Keratinocyte (primary cell): Measurements from ENCODE around the gene TRMT61A. TPM values are rescaled to one million over a fixed set of nuclear protein-coding genes. Genes with fewer than 3 reads are reported as not detected.

Source experiments
- DNase-seq: peaks from one replicate; pipeline ENCODE4 v3.0.0-alpha.2; 2011; ENCODE audit warnings: low read depth, missing footprints, low spot score
- FAIRE-seq: peaks from 2 replicates; lab custom pipeline; 2011; peaks lifted over from hg19 to GRCh38; lab: Jason Lieb, UNC
- H2AFZ ChIP-seq: 2 replicates; pipeline ENCODE4 v1.6.0; 2012; ENCODE audit warnings: low read length, control low read depth, inconsistent platforms; ENCODE audit not compliant: control insufficient read depth
- H3K27ac ChIP-seq: 2 replicates; pipeline ENCODE4 v1.5.1; 2011; ENCODE audit warnings: low read length; ENCODE audit not compliant: control insufficient read depth, insufficient read depth
- H3K27me3 ChIP-seq: 3 replicates; pipeline ENCODE4 v1.6.0; 2011; ENCODE audit warnings: low read length; ENCODE audit not compliant: control insufficient read depth, insufficient read depth; ENCODE audit errors: extremely low read depth
- H3K36me3 ChIP-seq, 2 experiments: 2 replicates in 1 of 2; 3 replicates in 1 of 2; pipeline ENCODE4 v1.5.1; 2011; ENCODE audit warnings: low read length in 2 of 2, mild to moderate bottlenecking in 1 of 2; ENCODE audit not compliant: control insufficient read depth in 2 of 2, insufficient read depth in 2 of 2; ENCODE audit errors: extremely low read depth in 1 of 2
- H3K4me1 ChIP-seq: 3 replicates; pipeline ENCODE4 v1.5.1; 2011; ENCODE audit warnings: low read length; ENCODE audit not compliant: control insufficient read depth, insufficient read depth; ENCODE audit errors: extremely low read depth
- H3K4me2 ChIP-seq: 3 replicates; pipeline ENCODE4 v1.6.0; 2011; ENCODE audit warnings: low read depth, low read length; ENCODE audit not compliant: control insufficient read depth, insufficient read depth; ENCODE audit errors: extremely low read depth
- H3K4me3 ChIP-seq, 3 experiments: fragments of 200-600 bp in 1 of 3; sonication (generic) in 1 of 3; 2 replicates in 2 of 3; 3 replicates in 1 of 3; pipeline ENCODE4 v1.5.1; 2011 to 2016; ENCODE audit warnings: low read length in 3 of 3, mild to moderate bottlenecking in 3 of 3, control low read depth in 2 of 3, inconsistent platforms in 1 of 3, low read depth in 1 of 3, mixed read lengths in 1 of 3, mixed run types in 1 of 3, moderate library complexity in 1 of 3; ENCODE audit not compliant: control insufficient read depth in 2 of 3, insufficient read depth in 2 of 3; ENCODE audit errors: extremely low read depth in 1 of 3
- H3K79me2 ChIP-seq: 2 replicates; pipeline ENCODE4 v1.6.0; 2012; ENCODE audit warnings: low read length; ENCODE audit not compliant: control insufficient read depth, insufficient read depth
- H3K9ac ChIP-seq: 3 replicates; pipeline ENCODE4 v1.6.0; 2011; ENCODE audit warnings: low read length; ENCODE audit not compliant: control insufficient read depth, insufficient read depth; ENCODE audit errors: extremely low read depth
- H3K9me1 ChIP-seq: 3 replicates; pipeline ENCODE4 v1.6.0; 2011; ENCODE audit warnings: low read length; ENCODE audit not compliant: control insufficient read depth, insufficient read depth; ENCODE audit errors: extremely low read depth
- H3K9me3 ChIP-seq: 2 replicates; pipeline ENCODE4 v1.5.1; 2012; ENCODE audit warnings: low read depth, low read length; ENCODE audit not compliant: control insufficient read depth
- H4K20me1 ChIP-seq: 3 replicates; pipeline ENCODE4 v1.6.0; 2011; ENCODE audit warnings: low read length; ENCODE audit not compliant: control insufficient read depth, insufficient read depth; ENCODE audit errors: extremely low read depth
- EZH2 ChIP-seq: IDR thresholded peaks from one replicate; pipeline ENCODE4 v1.6.1; 2012; ENCODE audit warnings: inconsistent platforms, mild to moderate bottlenecking, low read length, moderate library complexity
- dilution Hi-C: fragments of 300-500 bp; cut with MboI; formaldehyde crosslinking; loops from one replicate; pipeline ENCODE4 v1.7.0; 2020; ENCODE audit warnings: low sequenced_read_pairs; ENCODE audit not compliant: extremely low pct_ligation_motif_present
- polyA plus RNA-seq, 5 experiments: library from polyadenylated mRNA; depleted of rRNA in 3 of 5; stranded (reverse) in 3 of 5; stranded (forward) in 1 of 5; unstranded in 1 of 5; fragments of >200 nt; gene quantifications; 1 replicate in 1 of 5; 2 replicates in 3 of 5; 3 replicates in 1 of 5; pipeline versions ENCODE4 v1.2.1 to v1.2.3, GENCODE V29; 2011 to 2012; ENCODE audit warnings: missing spikeins in 2 of 5, low read depth in 1 of 5, low replicate concordance in 1 of 5
- TF ChIP-seq, protein P1 (sequence below), 3 experiments: IDR thresholded peaks in 1 of 3; conservative IDR thresholded peaks in 1 of 3; optimal IDR thresholded peaks in 1 of 3; 2 replicates in 2 of 3; 3 replicates in 1 of 3; pipeline versions ENCODE3 to v1.5.1; 2011; ENCODE audit warnings: low read length in 3 of 3, mild to moderate bottlenecking in 3 of 3, moderate library complexity in 2 of 3, control low read depth in 1 of 3, inconsistent platforms in 1 of 3; ENCODE audit not compliant: insufficient read depth in 2 of 3; ENCODE audit errors: extremely low read depth in 1 of 3

TRMT61A gene
- polyA plus RNA-seq, 1 donor (not counting 4 experiments of a cell fraction or from before 2014, with no cell fraction given): 4.4 TPM

GRCh38 chr14:103519043-103519836 lies 9.8 kb upstream of the TRMT61A start:
- no peak overlapping the region for H3K27ac ChIP-seq
- H3K9ac ChIP-seq: no peak overlapping the region
- peaks cover 43% of the 10 kb centered on the region for H3K27me3 ChIP-seq
- H4K20me1 ChIP-seq: peaks cover 7% of the 10 kb centered on the region
- FAIRE-seq (peak; percentile 56), DNase-seq (no peak)
- no peaks in the 10 kb centered on the region for H3K79me2 ChIP-seq
- no peak overlapping the region for H2AFZ ChIP-seq
- no peaks in the 10 kb centered on the region for H3K9me1 ChIP-seq
- peaks cover 0 to 7% of the 10 kb centered on the region in 2 experiments for H3K36me3 ChIP-seq
- no peak for TF ChIP-seq EZH2
- TF ChIP-seq, protein P1, sequence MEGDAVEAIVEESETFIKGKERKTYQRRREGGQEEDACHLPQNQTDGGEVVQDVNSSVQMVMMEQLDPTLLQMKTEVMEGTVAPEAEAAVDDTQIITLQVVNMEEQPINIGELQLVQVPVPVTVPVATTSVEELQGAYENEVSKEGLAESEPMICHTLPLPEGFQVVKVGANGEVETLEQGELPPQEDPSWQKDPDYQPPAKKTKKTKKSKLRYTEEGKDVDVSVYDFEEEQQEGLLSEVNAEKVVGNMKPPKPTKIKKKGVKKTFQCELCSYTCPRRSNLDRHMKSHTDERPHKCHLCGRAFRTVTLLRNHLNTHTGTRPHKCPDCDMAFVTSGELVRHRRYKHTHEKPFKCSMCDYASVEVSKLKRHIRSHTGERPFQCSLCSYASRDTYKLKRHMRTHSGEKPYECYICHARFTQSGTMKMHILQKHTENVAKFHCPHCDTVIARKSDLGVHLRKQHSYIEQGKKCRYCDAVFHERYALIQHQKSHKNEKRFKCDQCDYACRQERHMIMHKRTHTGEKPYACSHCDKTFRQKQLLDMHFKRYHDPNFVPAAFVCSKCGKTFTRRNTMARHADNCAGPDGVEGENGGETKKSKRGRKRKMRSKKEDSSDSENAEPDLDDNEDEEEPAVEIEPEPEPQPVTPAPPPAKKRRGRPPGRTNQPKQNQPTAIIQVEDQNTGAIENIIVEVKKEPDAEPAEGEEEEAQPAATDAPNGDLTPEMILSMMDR (optimal IDR thresholded peaks at IDR 0.05 in 1 of 3, IDR thresholded peaks at IDR 0.05 in 1 of 3, conservative IDR thresholded peaks at IDR 0.05 in 1 of 3; ENCODE audit: extremely low read depth in 1 of 3, insufficient read depth in 2 of 3, low read length in 3 of 3): no peak
- dilution Hi-C loops: no loop called here
- H3K4me3 ChIP-seq: no peak overlapping the region
- no peaks in the 10 kb centered on the region for H3K9me3 ChIP-seq
- no peak overlapping the region for H3K4me2 ChIP-seq
- H3K4me1 ChIP-seq: peaks cover 24% of the 10 kb centered on the region

DNA sequence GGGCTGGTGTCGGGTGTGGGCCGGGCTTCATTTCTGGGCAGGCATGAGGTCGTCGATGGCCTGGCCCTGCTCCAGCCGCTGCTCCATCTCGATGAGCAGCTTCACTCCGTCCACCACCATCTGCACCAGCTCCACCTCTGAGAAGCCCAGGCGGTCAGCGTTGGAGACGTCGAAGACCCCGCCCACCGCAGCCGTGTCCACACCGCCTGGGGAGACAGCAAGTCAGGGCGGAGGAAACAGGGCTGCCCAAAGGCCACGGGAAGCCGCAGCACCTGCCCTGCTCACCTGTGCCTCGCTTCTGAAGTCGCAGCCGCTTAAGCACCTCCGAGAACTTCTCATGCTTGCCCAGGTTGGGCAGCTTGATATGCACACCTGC lies 9.2 kb upstream of the TRMT61A start:
- TF ChIP-seq, protein P1 (optimal IDR thresholded peaks at IDR 0.05 in 1 of 3, IDR thresholded peaks at IDR 0.05 in 1 of 3, conservative IDR thresholded peaks at IDR 0.05 in 1 of 3; ENCODE audit: extremely low read depth in 1 of 3, insufficient read depth in 2 of 3, low read length in 3 of 3): no peak
- no peak for TF ChIP-seq EZH2
- H3K79me2 ChIP-seq: no peaks in the 10 kb centered on the region
- dilution Hi-C loops: no loop called here

More for the DNA sequence above, 9.2 kb upstream of the TRMT61A start:
- no peak overlapping the region for H3K4me2 ChIP-seq
- H3K9me1 ChIP-seq: no peaks in the 10 kb centered on the region
- peaks cover 7% of the 10 kb centered on the region for H4K20me1 ChIP-seq
- H2AFZ ChIP-seq: no peak overlapping the region
- H3K36me3 ChIP-seq: peaks cover 0 to 5% of the 10 kb centered on the region in 2 experiments
- H3K27ac ChIP-seq: no peak overlapping the region
- peaks cover 24% of the 10 kb centered on the region for H3K4me1 ChIP-seq
- H3K27me3 ChIP-seq: peaks cover 43% of the 10 kb centered on the region
- no peaks in the 10 kb centered on the region for H3K9me3 ChIP-seq
- H3K4me3 ChIP-seq: no peak overlapping the region
- no peak overlapping the region for H3K9ac ChIP-seq
- DNase-seq (no peak), FAIRE-seq (no peak)
